Smooth muscle cell of bladder (primary cell): Measurements from ENCODE around the gene HDAC1. TPM values are rescaled to one million over a fixed set of nuclear protein-coding genes. Genes with fewer than 3 reads are reported as not detected.

Experiments
- total RNA-seq: library from RNA; depleted of rRNA; stranded (reverse); fragments of >200 nt; gene quantifications from 2 replicates; pipeline ENCODE4 v1.2.3, GENCODE V29; 2014

The HDAC1 gene
- total RNA-seq: 80.1 and 85.1 TPM in 2 replicates

DNA sequence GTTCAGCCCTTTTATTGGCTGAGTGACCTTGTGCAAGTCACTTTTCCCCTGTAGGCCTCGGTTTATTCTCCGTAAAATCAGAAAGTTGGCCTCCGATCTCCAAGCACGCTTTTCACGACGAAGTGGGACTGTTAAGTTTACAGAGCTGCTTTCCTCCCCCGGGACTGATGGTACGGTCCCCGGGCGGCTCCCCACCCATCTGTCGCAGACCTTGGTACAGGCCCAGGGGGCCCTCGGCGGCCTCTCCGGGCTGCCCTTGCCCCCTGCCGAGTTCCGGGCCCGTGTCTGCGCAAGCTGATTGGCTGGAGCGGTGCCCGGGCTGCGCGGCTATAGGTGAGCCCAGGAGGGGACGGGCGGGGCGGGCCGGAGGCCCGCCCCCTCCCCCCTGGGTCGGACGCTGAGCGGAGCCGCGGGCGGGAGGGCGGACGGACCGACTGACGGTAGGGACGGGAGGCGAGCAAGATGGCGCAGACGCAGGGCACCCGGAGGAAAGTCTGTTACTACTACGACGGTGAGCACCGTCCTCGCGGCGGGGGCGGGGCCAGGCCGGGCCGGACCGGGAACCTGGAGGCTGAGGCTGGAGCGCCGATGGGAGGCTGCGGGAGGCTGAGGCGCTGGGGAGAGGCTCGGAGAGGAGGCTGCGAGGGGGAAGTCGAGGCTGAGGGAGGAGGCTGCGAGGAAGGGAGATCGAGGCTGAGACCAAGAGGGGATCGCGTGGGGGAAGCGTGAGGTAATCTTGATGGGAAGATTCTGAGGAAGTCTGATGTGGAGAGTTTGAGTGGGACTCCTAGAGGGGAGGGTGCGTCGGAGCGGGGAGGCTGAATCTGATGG is at the start of gene HDAC1:
HDAC1 (plus strand) TSS at position 376 of the 831 bp plus-strand sequence; CDS start at position 463, 87 bp downstream.

GRCh38 chr1:32246888-32247273 is 45.0 kb upstream of the HDAC1 start, which contains the start of gene FAM167B:
Gene FAM167B (plus strand): TSS chr1:32247222. CDS start chr1:32247422, 200 bp downstream.

GRCh38 chr1:32250893-32251716 is 40.8 kb upstream of the HDAC1 start, which contains the start of gene LCK:
Gene LCK (plus strand): TSS chr1:32251265. CDS start chr1:32274330, 23,065 bp downstream.

DNA sequence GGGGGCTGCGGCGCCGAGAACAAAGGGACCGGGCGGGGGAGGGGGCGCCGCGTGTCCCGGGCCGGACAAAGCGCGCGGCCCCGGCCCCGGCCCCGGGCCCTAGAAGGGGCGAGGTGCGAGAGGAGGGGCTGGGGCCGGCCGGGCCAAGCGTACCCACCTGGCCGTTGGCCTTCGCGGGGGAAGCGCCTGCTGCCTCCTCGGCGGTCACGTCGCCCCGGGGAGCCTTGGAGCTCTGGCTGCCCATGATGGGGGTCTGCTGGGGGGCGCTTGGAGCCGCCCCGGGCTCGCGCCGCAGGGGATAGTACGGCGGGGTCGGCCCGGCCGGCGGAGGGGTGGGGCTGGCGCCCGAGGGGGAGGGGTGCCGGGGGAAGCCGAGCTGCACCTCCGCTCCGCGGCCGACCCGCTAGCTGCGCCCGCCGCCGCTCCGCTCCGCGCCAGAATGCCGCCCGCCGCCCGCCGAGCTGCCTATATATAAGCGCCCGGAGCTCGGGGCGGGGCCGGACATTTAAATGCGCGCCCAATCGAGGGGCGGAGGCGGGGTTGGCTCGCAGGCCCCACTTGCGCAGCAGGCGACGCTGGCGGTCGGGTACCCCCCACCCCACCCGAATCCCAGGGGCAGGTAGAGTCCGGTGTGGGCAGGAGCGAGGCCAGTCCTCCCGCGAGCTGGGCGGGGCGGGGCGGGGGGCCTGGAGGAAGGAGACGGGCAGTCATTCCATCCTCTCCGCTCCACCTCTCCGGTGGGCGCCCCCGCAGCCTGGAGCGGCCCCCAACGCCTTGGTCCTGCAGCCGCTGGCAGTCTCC is 44.1 kb downstream of the HDAC1 start, which contains the start of gene MARCKSL1:
MARCKSL1 (minus strand) TSS at position 444 of the 801 bp plus-strand sequence; CDS start at position 244, 200 bp downstream.

GRCh38 chr1:32362474-32363313 is 70.8 kb downstream of the HDAC1 start, which contains the start of the genes FAM229A and TSSK3:
Gene FAM229A (minus strand): TSS chr1:32362485. CDS start chr1:32362091, 394 bp downstream.
Gene TSSK3 (plus strand): TSS chr1:32362539. CDS start chr1:32362702, 163 bp downstream.

Other genes starting within 250 kb of the HDAC1 start
- gene TMEM39B, start 219.1 kb upstream of the HDAC1 start, total RNA-seq: 3.6 and 4.6 TPM in 2 replicates
- 22.6 and 29.7 TPM in 2 replicates for gene KPNA6, start 184.0 kb upstream of the HDAC1 start, total RNA-seq
- gene TXLNA, start 112.4 kb upstream of the HDAC1 start, total RNA-seq: 101 and 107 TPM in 2 replicates
- gene CCDC28B, start 91.5 kb upstream of the HDAC1 start, total RNA-seq: 10.3 and 14.2 TPM in 2 replicates
- 1.0 and 1.3 TPM in 2 replicates for gene IQCC, start 86.4 kb upstream of the HDAC1 start, total RNA-seq
- gene DCDC2B, start 83.0 kb upstream of the HDAC1 start, total RNA-seq: under 0.01 TPM in 1 of 2 replicates, not detected in the other
- 19.6 and 20.2 TPM in 2 replicates for gene TMEM234, start 69.7 kb upstream of the HDAC1 start, total RNA-seq
- gene EIF3I, start 69.7 kb upstream of the HDAC1 start, total RNA-seq: 340 and 378 TPM in 2 replicates
- 0.28 and 0.83 TPM in 2 replicates for gene FAM167B, start 44.9 kb upstream of the HDAC1 start, total RNA-seq
- gene LCK, start 40.8 kb upstream of the HDAC1 start, total RNA-seq: not detected in 2 replicates
- 16.6 and 25.0 TPM in 2 replicates for gene MARCKSL1, start 44.1 kb downstream of the HDAC1 start, total RNA-seq
- gene FAM229A, start 70.4 kb downstream of the HDAC1 start, total RNA-seq: 0.71 and 1.1 TPM in 2 replicates
- 0.43 and 0.65 TPM in 2 replicates for gene TSSK3, start 70.5 kb downstream of the HDAC1 start, total RNA-seq
- gene BSDC1, start 102.4 kb downstream of the HDAC1 start, total RNA-seq: 56.3 and 58.9 TPM in 2 replicates
- gene ZBTB8B, start 173.0 kb downstream of the HDAC1 start, total RNA-seq: under 0.01 TPM in 1 of 2 replicates, not detected in the other
- 5.3 and 6.5 TPM in 2 replicates for gene ZBTB8A, start 247.3 kb downstream of the HDAC1 start, total RNA-seq